Smooth muscle cell (in vitro differentiated cells): ENCODE measurements around the gene SIM1. TPM values are rescaled to one million over a fixed set of nuclear protein-coding genes. Genes with fewer than 3 reads are reported as not detected.

Experiments
- DNase-seq: peaks from one replicate; lab custom pipeline; 2025; ENCODE audit not compliant: unreplicated experiment; lab: John Stamatoyannopoulos, UW
- H2AFZ ChIP-seq: fragments of 200-600 bp; sonication (generic); 2 replicates; pipeline ENCODE4 v1.6.0; 2016; ENCODE audit warnings: antibody characterized with exemption, low read depth, mild to moderate bottlenecking
- H3F3A ChIP-seq: fragments of 200-600 bp; sonication (generic); 2 replicates; pipeline ENCODE4 v1.6.0; 2017; ENCODE audit warnings: antibody characterized with exemption, low read depth
- H3K27ac ChIP-seq: fragments of 200-600 bp; sonication (generic); 2 replicates; pipeline ENCODE4 v1.5.1; 2016; ENCODE audit warnings: low read depth, mild to moderate bottlenecking
- H3K27me3 ChIP-seq: fragments of 200-600 bp; sonication (generic); 2 replicates; pipeline ENCODE4 v1.6.1; 2016; ENCODE audit warnings: low read depth, mild to moderate bottlenecking
- H3K36me3 ChIP-seq: fragments of 200-600 bp; sonication (generic); 2 replicates; pipeline ENCODE4 v1.5.1; 2016; ENCODE audit warnings: low read depth
- H3K4me1 ChIP-seq: fragments of 200-600 bp; sonication (generic); 2 replicates; pipeline ENCODE4 v1.5.1; 2016; ENCODE audit warnings: low read depth
- H3K4me2 ChIP-seq: fragments of 200-600 bp; sonication (generic); 2 replicates; pipeline ENCODE4 v1.6.0; 2016; ENCODE audit warnings: mild to moderate bottlenecking
- H3K4me3 ChIP-seq: fragments of 200-600 bp; sonication (generic); 2 replicates; pipeline ENCODE4 v1.5.1; 2016; ENCODE audit warnings: mild to moderate bottlenecking
- H3K79me2 ChIP-seq: fragments of 200-600 bp; sonication (generic); 2 replicates; pipeline ENCODE4 v1.6.0; 2016; ENCODE audit warnings: low read depth, mild to moderate bottlenecking
- H3K9ac ChIP-seq: fragments of 200-600 bp; sonication (generic); 2 replicates; pipeline ENCODE4 v1.6.0; 2016; ENCODE audit warnings: low read depth
- H3K9me3 ChIP-seq: fragments of 200-600 bp; sonication (generic); replicated peaks from 2 replicates; pipeline ENCODE4 v1.5.1; 2016; ENCODE audit warnings: low read depth
- H4K20me1 ChIP-seq: fragments of 200-600 bp; sonication (generic); 2 replicates; pipeline ENCODE4 v1.6.0; 2016; ENCODE audit warnings: low read depth
- CTCF ChIP-seq: fragments of 200-600 bp; sonication (generic); IDR thresholded peaks from 2 replicates; pipeline ENCODE4 v1.5.1; 2017; ENCODE audit warnings: borderline replicate concordance, mild to moderate bottlenecking, antibody characterized with exemption; ENCODE audit not compliant: insufficient read depth, poor library complexity, severe bottlenecking
- WGBS: methylation state at CpG from one replicate; pipeline ENCODE4 v1.1.7; 2016; ENCODE audit warnings: low lambda C conversion rate; 5-methylcytosine and 5-hydroxymethylcytosine counted together
- polyA plus RNA-seq: library from polyadenylated mRNA; unstranded; fragments of >200 nt; fragmentation: Nextera tagmentation; extraction: Ambion mirVana; gene quantifications from 2 replicates; pipeline ENCODE4 v1.2.1, GENCODE V29; 2016
- total RNA-seq: library from RNA; depleted of rRNA; stranded (reverse); fragments of >200 nt; gene quantifications from 2 replicates; pipeline ENCODE4 v1.2.3, GENCODE V29; 2014

The SIM1 gene
- total and polyA plus RNA-seq, 2 experiments from 2014 or later = not detected

GRCh38 chr6:100440935-100441334, 23.8 kb downstream of the SIM1 start:
- Histone ChIP-seq H3K27me3 (peaks cover 70% of the 10 kb centered on the region), H3K79me2 (no peaks in the 10 kb centered on the region)

GRCh38 chr6:100435299-100435698, 29.4 kb downstream of the SIM1 start:
- H3K79me2 ChIP-seq = no peaks in the 10 kb centered on the region
- H3K27ac ChIP-seq = no peak overlapping the region
- H2AFZ ChIP-seq = no peak overlapping the region
- no peaks in the 10 kb centered on the region for H4K20me1 ChIP-seq
- no peak overlapping the region for H3K4me2 ChIP-seq
- 66% methylated on average over 3 of the region's 3 CpGs for WGBS
- H3K9me3 ChIP-seq = no peaks in the 10 kb centered on the region
- H3K36me3 ChIP-seq = no peaks in the 10 kb centered on the region
- DNase-seq = no peak
- no peak overlapping the region for H3K4me3 ChIP-seq
- H3F3A ChIP-seq = no peaks in the 10 kb centered on the region
- no peak for TF ChIP-seq CTCF
- H3K9ac ChIP-seq = no peak overlapping the region
- H3K27me3 ChIP-seq = peaks cover 21% of the 10 kb centered on the region
- H3K4me1 ChIP-seq = peaks cover 20% of the 10 kb centered on the region

More at GRCh38 chr6:100440935-100441334, 23.8 kb downstream of the SIM1 start:
- no peak for TF ChIP-seq CTCF
- WGBS = 91% methylated on average over 1 of the region's 1 CpG
- DNase-seq = no peak
- Histone ChIP-seq H2AFZ (no peak overlapping the region), H3K9ac (no peak overlapping the region), H3K4me2 (no peak overlapping the region), H3K27ac (no peak overlapping the region), H3K4me3 (no peak overlapping the region), H3F3A (no peaks in the 10 kb centered on the region), H4K20me1 (no peaks in the 10 kb centered on the region), H3K36me3 (no peaks in the 10 kb centered on the region), H3K4me1 (no peaks in the 10 kb centered on the region), H3K9me3 (no peaks in the 10 kb centered on the region)

GRCh38 chr6:100433726-100434435, 30.8 kb downstream of the SIM1 start:
- peaks cover 20% of the 10 kb centered on the region for H3K4me1 ChIP-seq
- WGBS = 66% methylated on average over 5 of the region's 5 CpGs
- no peak overlapping the region for H3K4me2 ChIP-seq
- no peaks in the 10 kb centered on the region for H3K9me3 ChIP-seq
- H3K27me3 ChIP-seq = peaks cover 8% of the 10 kb centered on the region
- no peaks in the 10 kb centered on the region for H3K79me2 ChIP-seq
- no peak overlapping the region for H2AFZ ChIP-seq
- H3K9ac ChIP-seq = no peak overlapping the region
- no peak for DNase-seq
- H3K4me3 ChIP-seq = no peak overlapping the region
- H3F3A ChIP-seq = no peaks in the 10 kb centered on the region
- H3K36me3 ChIP-seq = no peaks in the 10 kb centered on the region
- no peak overlapping the region for H3K27ac ChIP-seq
- H4K20me1 ChIP-seq = no peaks in the 10 kb centered on the region
- TF ChIP-seq CTCF = no peak

- Histone ChIP-seq H3K9ac (no peak overlapping the region), H3K27ac (no peak overlapping the region), H3K27me3 (no peaks in the 10 kb centered on the region), H3F3A (no peaks in the 10 kb centered on the region), H3K36me3 (no peaks in the 10 kb centered on the region), H4K20me1 (no peaks in the 10 kb centered on the region), H3K4me2 (no peak overlapping the region), H2AFZ (no peak overlapping the region), H3K4me3 (no peak overlapping the region), H3K79me2 (no peaks in the 10 kb centered on the region), H3K9me3 (no peaks in the 10 kb centered on the region), H3K4me1 (peaks cover 20% of the 10 kb centered on the region)
- no peak for TF ChIP-seq CTCF
- WGBS = 53% methylated on average over 3 of the region's 3 CpGs
- DNase-seq = no peak
Measured at GRCh38 chr6:100432136-100432535, 32.6 kb downstream of the SIM1 start.
